Measurements from ENCODE around the gene IL6R. TPM values are rescaled to one million over a fixed set of nuclear protein-coding genes. Genes with fewer than 3 reads are reported as not detected.
A peak's percentile ranks its signal among the peaks of the same experiment; 100 is the strongest.

IL6R gene
- total RNA-seq, 1 donor from 2014 or later = 48.5 TPM

DNA sequence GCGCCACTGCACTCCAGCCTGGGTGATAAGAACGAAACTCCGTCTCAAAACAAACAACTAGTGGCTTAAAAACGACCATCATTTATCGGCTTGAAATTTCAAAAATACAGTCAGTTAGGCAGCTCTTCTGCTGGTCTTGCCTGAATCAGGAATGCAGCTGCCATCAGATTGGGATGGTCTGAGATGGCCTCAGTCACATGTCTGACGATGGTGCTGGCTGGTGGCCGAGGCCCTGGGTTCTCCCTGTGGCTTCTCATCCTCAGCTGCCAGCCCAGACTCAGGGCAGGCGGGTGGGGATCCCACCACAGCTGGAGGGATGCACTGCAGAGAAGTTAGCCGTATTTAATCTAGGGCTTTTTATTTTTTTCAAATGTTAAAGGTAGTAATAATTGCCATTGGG is 31.3 kb downstream of the IL6R start:
- Histone ChIP-seq H3K4me1 (peaks cover 57% of the 10 kb centered on the region), H3K27ac (no peak overlapping the region), H3K27me3 (ENCODE audit: low read depth) (no peaks in the 10 kb centered on the region), H3K4me3 (no peak overlapping the region), H3K36me3 (peaks cover 64% of the 10 kb centered on the region), H3K9me3 (no peaks in the 10 kb centered on the region)
- DNase-seq (no peak), ATAC-seq (no peak)
- TF ChIP-seq, protein P1, sequence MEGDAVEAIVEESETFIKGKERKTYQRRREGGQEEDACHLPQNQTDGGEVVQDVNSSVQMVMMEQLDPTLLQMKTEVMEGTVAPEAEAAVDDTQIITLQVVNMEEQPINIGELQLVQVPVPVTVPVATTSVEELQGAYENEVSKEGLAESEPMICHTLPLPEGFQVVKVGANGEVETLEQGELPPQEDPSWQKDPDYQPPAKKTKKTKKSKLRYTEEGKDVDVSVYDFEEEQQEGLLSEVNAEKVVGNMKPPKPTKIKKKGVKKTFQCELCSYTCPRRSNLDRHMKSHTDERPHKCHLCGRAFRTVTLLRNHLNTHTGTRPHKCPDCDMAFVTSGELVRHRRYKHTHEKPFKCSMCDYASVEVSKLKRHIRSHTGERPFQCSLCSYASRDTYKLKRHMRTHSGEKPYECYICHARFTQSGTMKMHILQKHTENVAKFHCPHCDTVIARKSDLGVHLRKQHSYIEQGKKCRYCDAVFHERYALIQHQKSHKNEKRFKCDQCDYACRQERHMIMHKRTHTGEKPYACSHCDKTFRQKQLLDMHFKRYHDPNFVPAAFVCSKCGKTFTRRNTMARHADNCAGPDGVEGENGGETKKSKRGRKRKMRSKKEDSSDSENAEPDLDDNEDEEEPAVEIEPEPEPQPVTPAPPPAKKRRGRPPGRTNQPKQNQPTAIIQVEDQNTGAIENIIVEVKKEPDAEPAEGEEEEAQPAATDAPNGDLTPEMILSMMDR (IDR thresholded peaks at IDR 0.05) = no peak
- intact Hi-C loops (cut with DNase I) = no loop called here

DNA sequence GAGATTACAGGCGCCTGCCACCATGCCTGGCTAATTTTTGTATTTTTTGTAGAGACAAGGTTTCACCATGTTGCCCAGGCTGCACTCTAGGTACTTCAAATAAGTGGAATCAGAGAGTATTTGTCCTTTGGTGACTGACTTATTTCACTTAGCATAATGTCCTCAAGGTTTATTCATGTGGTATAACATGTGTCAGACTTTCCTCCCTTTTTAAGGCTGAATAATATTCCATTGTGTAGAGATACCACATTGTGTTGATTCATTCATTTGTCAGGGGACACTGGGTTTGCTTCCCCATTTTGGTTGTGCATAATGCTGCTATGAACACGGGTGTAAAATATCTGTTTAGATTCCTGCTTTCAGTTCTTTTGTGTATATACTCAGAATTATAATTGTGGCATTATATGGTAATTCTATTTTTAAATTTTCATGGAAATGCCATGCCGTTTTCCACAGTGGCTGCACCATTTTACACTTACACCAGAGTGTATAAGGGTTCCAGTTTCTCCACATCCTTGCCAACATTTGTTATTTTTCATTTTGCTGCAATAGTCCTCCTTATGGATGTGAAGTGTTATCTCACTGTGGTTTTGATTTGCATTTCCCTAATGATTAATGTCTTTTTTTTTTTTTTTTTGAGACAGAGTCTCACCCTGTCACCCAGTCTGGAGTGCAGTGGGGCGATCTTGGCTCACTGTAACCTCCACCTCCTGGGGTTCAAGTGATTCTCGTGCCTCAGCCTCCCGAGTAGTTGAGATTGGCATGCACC is 35.1 kb downstream of the IL6R start:
- no peaks in the 10 kb centered on the region for H3K27me3 ChIP-seq (ENCODE audit: low read depth)
- H3K27ac ChIP-seq = peak overlapping the region; percentile 72
- H3K4me3 ChIP-seq = no peak overlapping the region
- H3K9me3 ChIP-seq = no peaks in the 10 kb centered on the region
- ATAC-seq (peak in 1 of 2 donors; percentile 25), DNase-seq (no peak)
- TF ChIP-seq, protein P1 (IDR thresholded peaks at IDR 0.05) = no peak
- peaks cover 40% of the 10 kb centered on the region for H3K4me1 ChIP-seq
- peaks cover 72% of the 10 kb centered on the region for H3K36me3 ChIP-seq
- intact Hi-C loops (cut with DNase I) = no loop called here

DNA sequence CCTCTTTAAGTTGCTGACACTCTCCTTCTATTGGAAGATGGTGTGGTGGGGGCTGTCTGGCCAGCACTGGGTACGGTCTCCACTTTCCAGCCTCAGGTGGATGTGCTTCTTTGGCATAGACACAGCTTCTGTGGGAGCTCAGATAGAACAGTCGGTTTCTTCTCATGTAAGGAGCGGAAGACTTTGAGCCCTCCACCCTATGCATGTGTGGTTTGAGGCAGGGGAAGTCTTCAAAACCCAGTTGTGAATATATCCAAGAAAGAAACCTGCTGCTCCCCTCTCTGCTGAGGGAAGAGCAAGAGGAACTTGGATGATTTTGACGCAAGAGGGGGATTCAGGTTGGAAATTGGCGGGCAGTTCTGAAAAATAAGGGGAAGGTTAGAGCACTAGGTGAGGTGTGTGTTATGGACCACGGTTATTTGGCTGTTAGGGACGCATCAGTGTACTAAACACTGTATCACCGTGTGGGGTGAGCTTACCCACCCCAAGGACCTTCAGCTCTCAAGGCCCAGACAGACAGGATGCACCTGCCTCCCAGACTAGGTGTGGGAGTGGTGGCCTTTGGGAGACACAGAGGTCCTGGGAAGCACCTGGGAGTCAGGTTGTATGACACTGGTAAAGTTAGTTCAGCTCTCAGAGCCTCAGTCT is 36.2 kb downstream of the IL6R start:
- intact Hi-C loops (cut with DNase I) = no loop called here
- H3K27me3 ChIP-seq (ENCODE audit: low read depth) = no peaks in the 10 kb centered on the region
- peak overlapping the region; percentile 48 for H3K27ac ChIP-seq
- H3K4me1 ChIP-seq = peaks cover 38% of the 10 kb centered on the region
- no peak overlapping the region for H3K4me3 ChIP-seq
- TF ChIP-seq, protein P1 (IDR thresholded peaks at IDR 0.05) = no peak
- H3K36me3 ChIP-seq = peaks cover 67% of the 10 kb centered on the region
- H3K9me3 ChIP-seq = no peaks in the 10 kb centered on the region
- ATAC-seq = no peak
- DNase-seq = no peak

DNA sequence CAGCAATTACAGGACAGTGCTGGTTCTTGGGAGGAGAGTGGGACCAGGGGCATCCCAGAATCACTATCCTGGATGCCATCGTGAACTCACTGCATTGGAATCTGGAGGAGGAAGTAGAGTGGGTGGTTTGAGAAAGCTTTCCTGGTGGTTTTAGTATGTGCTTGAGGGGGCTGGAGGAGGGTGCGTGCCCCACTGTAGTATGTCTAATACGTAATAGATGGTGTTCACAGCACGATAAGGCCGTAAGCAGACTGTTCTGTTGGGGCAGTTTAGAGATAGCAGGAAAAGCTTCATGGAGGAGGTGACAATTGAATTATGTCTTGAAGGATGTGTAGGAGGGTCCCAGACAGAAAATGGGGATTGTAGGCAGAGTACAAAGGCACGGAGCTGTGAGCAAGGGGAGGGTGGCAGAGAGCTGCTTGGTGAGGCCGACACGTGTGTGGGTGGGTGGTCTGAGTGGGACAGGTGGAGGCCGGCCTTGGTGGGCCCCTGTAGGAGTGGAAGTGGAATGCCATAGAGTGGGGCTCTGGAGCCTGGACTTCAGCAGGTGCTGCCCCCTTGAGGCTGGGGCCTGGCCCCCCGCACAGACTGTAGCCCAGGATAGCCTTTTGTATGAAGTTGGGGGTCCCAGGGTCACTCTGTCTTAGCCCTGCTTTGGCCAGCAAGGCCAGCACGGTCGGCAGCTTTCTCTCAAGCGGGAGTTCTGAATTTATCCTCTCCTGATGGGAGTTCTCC is 37.0 kb downstream of the IL6R start:
- H3K36me3 ChIP-seq = peaks cover 67% of the 10 kb centered on the region
- DNase-seq = no peak

More for the DNA sequence above, 37.0 kb downstream of the IL6R start:
- Histone ChIP-seq H3K4me1 (peaks cover 38% of the 10 kb centered on the region), H3K4me3 (no peak overlapping the region), H3K27me3 (ENCODE audit: low read depth) (no peaks in the 10 kb centered on the region), H3K27ac (peak overlapping the region; percentile 48), H3K9me3 (no peaks in the 10 kb centered on the region)
- peak; percentile 56 to 74 for ATAC-seq
- TF ChIP-seq, protein P1 (IDR thresholded peaks at IDR 0.05) = peak; percentile 36
- intact Hi-C loops (cut with DNase I) = no loop called here
